OCI-LY3 (cell line): ENCODE data around the gene TNFRSF4.

Source experiments
- H2AFZ ChIP-seq: fragments of 200-600, 300-600 bp; shearing (Covaris generic); 2 replicates; pipeline ENCODE4 v1.6.0; 2014; ENCODE audit warnings: antibody characterized with exemption, low read depth, low read length
- H3K27ac ChIP-seq: fragments of 200-600, 300-600 bp; sonication (generic); 2 replicates; pipeline ENCODE4 v1.5.1; 2014; ENCODE audit warnings: mild to moderate bottlenecking, low read length, moderate library complexity, mixed read lengths
- H3K27me3 ChIP-seq: fragments of 200-600, 300-600 bp; sonication (generic); 2 replicates; pipeline ENCODE4 v1.6.1; 2014; ENCODE audit warnings: low read depth, low read length, mixed read lengths
- H3K36me3 ChIP-seq: fragments of 200-600, 300-600 bp; sonication (generic); replicated peaks from 2 replicates; pipeline ENCODE3; 2014; ENCODE audit warnings: low read depth, low read length, mixed read lengths
- H3K4me1 ChIP-seq: fragments of 300-600, 200-600 bp; sonication (generic); 2 replicates; pipeline ENCODE4 v1.6.1; 2014; ENCODE audit warnings: low read length, mixed read lengths
- H3K4me2 ChIP-seq: fragments of 200-600, 300-600 bp; sonication (generic); 2 replicates; pipeline ENCODE4 v1.6.1; 2014; ENCODE audit warnings: low read length, mixed read lengths
- H3K4me3 ChIP-seq: fragments of 300-600, 200-600 bp; sonication (generic); 2 replicates; pipeline ENCODE4 v1.5.1; 2014; ENCODE audit warnings: antibody characterized with exemption, mild to moderate bottlenecking, low read length, moderate library complexity
- H3K79me2 ChIP-seq: fragments of 300-600, 200-600 bp; shearing (Covaris generic); 2 replicates; pipeline ENCODE4 v1.6.1; 2014; ENCODE audit warnings: mild to moderate bottlenecking, low read length, mixed read lengths
- H3K9ac ChIP-seq: fragments of 300-600, 200-600 bp; shearing (Covaris generic); 2 replicates; pipeline ENCODE4 v1.6.0; 2014; ENCODE audit warnings: mild to moderate bottlenecking, low read length, moderate library complexity
- H3K9me3 ChIP-seq: fragments of 200-600, 300-600 bp; shearing (Covaris generic); 2 replicates; pipeline ENCODE4 v1.6.1; 2014; ENCODE audit warnings: low read length, mixed read lengths; ENCODE audit not compliant: insufficient read depth
- H4K20me1 ChIP-seq: fragments of 200-600, 300-600 bp; sonication (generic); 2 replicates; pipeline ENCODE4 v1.6.1; 2016; ENCODE audit warnings: low read length, mixed read lengths; ENCODE audit not compliant: insufficient read depth
- EZH2phosphoT487 ChIP-seq: fragments of 200-600 bp; shearing (Covaris generic); IDR thresholded peaks from 2 replicates; pipeline ENCODE4 v1.6.1; 2018; ENCODE audit warnings: antibody characterized with exemption, mixed run types, low read depth
- TF ChIP-seq, protein P1 (sequence below): fragments of 200-600, 300-600 bp; sonication (generic); IDR thresholded peaks from 2 replicates; pipeline ENCODE4 v1.5.1; 2014; ENCODE audit warnings: antibody characterized with exemption, low read length, low read depth

TNFRSF4 gene

DNA sequence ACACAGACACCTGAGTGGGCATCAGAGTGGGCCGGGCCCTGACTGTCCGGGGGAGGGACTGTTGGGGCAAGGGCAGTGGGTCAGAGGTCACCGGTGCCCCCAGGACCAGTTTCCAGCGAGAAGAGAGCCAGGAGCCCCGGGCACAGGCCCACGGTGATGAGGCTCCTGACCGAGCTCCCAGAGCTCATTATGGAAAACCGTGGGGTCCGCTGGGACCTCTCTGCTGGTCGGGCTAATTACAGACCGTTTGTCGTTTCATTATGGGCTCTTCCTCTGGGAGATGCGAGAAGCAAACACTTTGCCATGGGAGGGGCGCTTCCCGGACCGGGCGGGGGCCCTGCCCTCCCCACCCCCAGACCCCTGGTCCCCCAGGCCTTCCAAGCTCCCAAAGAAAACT is 52.3 kb downstream of the TNFRSF4 start:
- Histone ChIP-seq H3K79me2 (no peaks in the 10 kb centered on the region), H3K9ac (no peak overlapping the region), H3K9me3 (no peaks in the 10 kb centered on the region), H3K27ac (no peak overlapping the region), H3K4me3 (no peak overlapping the region), H4K20me1 (no peaks in the 10 kb centered on the region), H3K27me3 (no peaks in the 10 kb centered on the region), H3K36me3 (no peaks in the 10 kb centered on the region), H2AFZ (no peak overlapping the region), H3K4me2 (no peak overlapping the region), H3K4me1 (peaks cover 6% of the 10 kb centered on the region)
- TF ChIP-seq EZH2phosphoT487, result no peak
- TF ChIP-seq, protein P1, sequence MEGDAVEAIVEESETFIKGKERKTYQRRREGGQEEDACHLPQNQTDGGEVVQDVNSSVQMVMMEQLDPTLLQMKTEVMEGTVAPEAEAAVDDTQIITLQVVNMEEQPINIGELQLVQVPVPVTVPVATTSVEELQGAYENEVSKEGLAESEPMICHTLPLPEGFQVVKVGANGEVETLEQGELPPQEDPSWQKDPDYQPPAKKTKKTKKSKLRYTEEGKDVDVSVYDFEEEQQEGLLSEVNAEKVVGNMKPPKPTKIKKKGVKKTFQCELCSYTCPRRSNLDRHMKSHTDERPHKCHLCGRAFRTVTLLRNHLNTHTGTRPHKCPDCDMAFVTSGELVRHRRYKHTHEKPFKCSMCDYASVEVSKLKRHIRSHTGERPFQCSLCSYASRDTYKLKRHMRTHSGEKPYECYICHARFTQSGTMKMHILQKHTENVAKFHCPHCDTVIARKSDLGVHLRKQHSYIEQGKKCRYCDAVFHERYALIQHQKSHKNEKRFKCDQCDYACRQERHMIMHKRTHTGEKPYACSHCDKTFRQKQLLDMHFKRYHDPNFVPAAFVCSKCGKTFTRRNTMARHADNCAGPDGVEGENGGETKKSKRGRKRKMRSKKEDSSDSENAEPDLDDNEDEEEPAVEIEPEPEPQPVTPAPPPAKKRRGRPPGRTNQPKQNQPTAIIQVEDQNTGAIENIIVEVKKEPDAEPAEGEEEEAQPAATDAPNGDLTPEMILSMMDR, result no peak
